ENCODE measurements around the gene MEA1.

The MEA1 gene

DNA sequence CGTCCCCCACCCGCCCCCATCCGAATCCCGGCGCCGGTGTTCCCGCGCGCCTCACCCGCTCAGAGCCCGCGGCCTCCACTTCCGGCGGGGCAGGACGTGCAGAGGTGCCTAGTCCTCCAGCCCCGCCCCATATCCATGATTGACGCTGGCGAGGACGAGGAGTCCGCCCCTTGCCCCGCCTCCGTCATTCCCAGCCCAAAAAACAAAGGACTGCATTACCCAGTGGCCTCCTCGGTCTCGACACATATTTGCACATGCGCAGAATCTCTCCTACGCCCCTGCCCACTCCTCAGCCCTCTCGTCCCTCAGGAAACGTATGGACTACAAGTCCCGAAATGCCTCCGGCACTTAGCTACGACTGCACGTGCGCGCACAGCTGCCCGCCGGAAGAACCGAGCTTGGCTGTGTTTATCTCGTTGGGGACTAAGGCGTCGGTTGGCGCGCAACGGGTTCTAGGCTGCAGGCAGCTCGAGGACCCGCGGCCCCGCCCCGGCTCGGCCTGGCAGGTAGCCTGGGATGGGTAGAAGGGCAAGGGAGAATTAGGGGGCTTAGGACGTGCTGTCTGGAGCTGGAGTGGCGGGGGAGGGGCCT, at the start of gene MEA1, which contains the start of gene KLHDC3:
TSS of gene MEA1 (minus strand) at position 104 of the 591 bp plus-strand sequence. CDS start 133 bp downstream, outside the sequence.
TSS of gene KLHDC3 (plus strand) at position 407 of the 591 bp plus-strand sequence. CDS start 2,944 bp downstream, outside the sequence.
- Histone ChIP-seq H3K27ac (ENCODE audit: poor library complexity, severe bottlenecking) (peak within 1 kb of the TSS; percentile 48), H3K36me3 (ENCODE audit: low read depth) (peaks cover 33% of the 10 kb centered on the region), H3K4me1 (ENCODE audit: insufficient read depth, poor library complexity, severe bottlenecking) (peaks cover 5% of the 10 kb centered on the region), H3K4me3 (ENCODE audit: severe bottlenecking) (peak within 1 kb of the TSS; percentile 44), H3K27me3 (ENCODE audit: insufficient read depth, poor library complexity, severe bottlenecking) (no peaks in the 10 kb centered on the region), H3K9me3 (ENCODE audit: severe bottlenecking) (no peaks in the 10 kb centered on the region)
- peak; percentile 91 for ATAC-seq (ENCODE audit: low read depth)
- TF ChIP-seq CTCF (IDR thresholded peaks at IDR 0.05; ENCODE audit: poor library complexity, severe bottlenecking) = no peak
- DNase-seq (ENCODE audit: low spot score) = peak; percentile 98

DNA sequence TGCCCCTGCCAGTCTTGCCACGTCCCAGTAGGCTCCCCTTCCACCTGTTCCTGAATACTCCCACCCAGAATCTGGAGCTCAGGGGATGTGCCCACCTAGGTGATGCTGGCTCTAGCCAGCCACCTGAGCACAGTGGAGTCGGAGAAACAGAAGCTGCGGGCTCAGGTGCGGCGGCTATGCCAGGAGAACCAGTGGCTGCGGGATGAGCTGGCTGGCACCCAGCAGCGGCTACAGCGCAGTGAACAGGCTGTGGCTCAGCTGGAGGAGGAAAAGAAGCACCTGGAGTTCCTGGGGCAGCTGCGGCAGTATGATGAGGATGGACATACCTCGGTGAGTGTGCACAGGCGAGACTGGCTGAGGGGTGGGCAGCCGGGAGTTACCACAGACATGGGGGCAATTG, 49.1 kb upstream of the MEA1 start:
- peaks cover 6% of the 10 kb centered on the region for H3K36me3 ChIP-seq (ENCODE audit: low read depth)
- H3K9me3 ChIP-seq (ENCODE audit: severe bottlenecking) = no peaks in the 10 kb centered on the region
- DNase-seq (ENCODE audit: low spot score) (no peak), ATAC-seq (ENCODE audit: low read depth) (no peak)
- no peak for TF ChIP-seq CTCF (IDR thresholded peaks at IDR 0.05; ENCODE audit: poor library complexity, severe bottlenecking)
- H3K27ac ChIP-seq (ENCODE audit: poor library complexity, severe bottlenecking) = no peak overlapping the region
- no peaks in the 10 kb centered on the region for H3K27me3 ChIP-seq (ENCODE audit: insufficient read depth, poor library complexity, severe bottlenecking)
- H3K4me3 ChIP-seq (ENCODE audit: severe bottlenecking) = no peak overlapping the region
- no peaks in the 10 kb centered on the region for H3K4me1 ChIP-seq (ENCODE audit: insufficient read depth, poor library complexity, severe bottlenecking)

GRCh38 chr6:43061861-43062260, 48.1 kb upstream of the MEA1 start:
- TF ChIP-seq CTCF (IDR thresholded peaks at IDR 0.05; ENCODE audit: poor library complexity, severe bottlenecking) = no peak
- ATAC-seq (ENCODE audit: low read depth) (no peak), DNase-seq (ENCODE audit: low spot score) (no peak)
- Histone ChIP-seq H3K27me3 (ENCODE audit: insufficient read depth, poor library complexity, severe bottlenecking) (no peaks in the 10 kb centered on the region), H3K4me3 (ENCODE audit: severe bottlenecking) (no peak overlapping the region), H3K4me1 (ENCODE audit: insufficient read depth, poor library complexity, severe bottlenecking) (no peaks in the 10 kb centered on the region), H3K36me3 (ENCODE audit: low read depth) (peaks cover 11% of the 10 kb centered on the region), H3K9me3 (ENCODE audit: severe bottlenecking) (no peaks in the 10 kb centered on the region), H3K27ac (ENCODE audit: poor library complexity, severe bottlenecking) (no peak overlapping the region)

GRCh38 chr6:43060755-43061633, 47.2 kb upstream of the MEA1 start:
- H3K36me3 ChIP-seq (ENCODE audit: low read depth) = peaks cover 19% of the 10 kb centered on the region
- H3K27me3 ChIP-seq (ENCODE audit: insufficient read depth, poor library complexity, severe bottlenecking) = no peaks in the 10 kb centered on the region
- ATAC-seq (ENCODE audit: low read depth) = no peak
- no peaks in the 10 kb centered on the region for H3K9me3 ChIP-seq (ENCODE audit: severe bottlenecking)
- H3K4me1 ChIP-seq (ENCODE audit: insufficient read depth, poor library complexity, severe bottlenecking) = no peaks in the 10 kb centered on the region
- no peak overlapping the region for H3K4me3 ChIP-seq (ENCODE audit: severe bottlenecking)
- H3K27ac ChIP-seq (ENCODE audit: poor library complexity, severe bottlenecking) = peak overlapping the region; percentile 60
- TF ChIP-seq CTCF (IDR thresholded peaks at IDR 0.05; ENCODE audit: poor library complexity, severe bottlenecking) = no peak
- no peak for DNase-seq (ENCODE audit: low spot score)

Measured in RWPE2 (cell line).